Limb (tissue), 2 donors: ENCODE data around the gene DMBX1.

Experiments used
- DNase-seq, 2 donors: peaks; one replicate each; pipeline ENCODE4 v3.0.0-alpha.2; 2016; ENCODE audit errors: extremely low spot score in 2 of 2

DMBX1 gene

DNA sequence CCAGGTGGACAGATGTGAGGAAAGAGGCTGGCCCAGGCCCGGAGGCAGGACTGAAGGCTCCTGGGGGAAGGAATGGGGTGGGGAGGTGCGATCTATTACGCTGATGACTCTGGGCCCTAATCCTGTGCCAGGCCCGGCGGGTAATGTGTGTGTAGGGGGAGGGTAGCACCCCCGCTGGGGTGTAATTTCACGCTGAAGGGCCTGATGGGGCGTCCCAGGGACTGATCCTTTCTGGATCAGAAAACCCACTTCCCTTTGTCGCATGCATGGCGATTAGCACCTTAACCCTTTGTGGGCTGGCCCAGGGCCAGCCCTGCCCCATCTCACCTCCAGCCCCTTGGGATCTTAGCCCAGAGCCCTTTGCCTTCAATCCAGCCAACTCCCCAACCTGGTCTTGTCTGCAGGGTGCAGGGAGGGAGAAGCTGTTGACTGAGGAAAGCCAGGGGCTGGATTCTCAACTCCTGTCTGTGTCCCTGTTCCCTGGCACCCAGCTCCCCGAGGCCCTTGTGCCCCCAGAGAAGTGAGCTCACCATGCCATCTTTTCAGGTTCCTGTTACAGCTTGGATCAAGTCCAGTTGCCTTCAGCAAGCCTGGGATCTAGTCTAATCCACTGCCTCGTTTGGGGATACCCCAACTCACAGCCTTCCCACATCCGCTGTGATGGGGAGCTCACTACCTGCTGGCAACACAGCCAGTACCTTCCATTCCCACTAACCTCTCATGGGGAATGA lies 35.8 kb downstream of the DMBX1 start:
- DNase-seq: no peak

GRCh38 chr1:46526013-46526690 lies 36.5 kb downstream of the DMBX1 start:
- DNase-seq: no peak

DNA sequence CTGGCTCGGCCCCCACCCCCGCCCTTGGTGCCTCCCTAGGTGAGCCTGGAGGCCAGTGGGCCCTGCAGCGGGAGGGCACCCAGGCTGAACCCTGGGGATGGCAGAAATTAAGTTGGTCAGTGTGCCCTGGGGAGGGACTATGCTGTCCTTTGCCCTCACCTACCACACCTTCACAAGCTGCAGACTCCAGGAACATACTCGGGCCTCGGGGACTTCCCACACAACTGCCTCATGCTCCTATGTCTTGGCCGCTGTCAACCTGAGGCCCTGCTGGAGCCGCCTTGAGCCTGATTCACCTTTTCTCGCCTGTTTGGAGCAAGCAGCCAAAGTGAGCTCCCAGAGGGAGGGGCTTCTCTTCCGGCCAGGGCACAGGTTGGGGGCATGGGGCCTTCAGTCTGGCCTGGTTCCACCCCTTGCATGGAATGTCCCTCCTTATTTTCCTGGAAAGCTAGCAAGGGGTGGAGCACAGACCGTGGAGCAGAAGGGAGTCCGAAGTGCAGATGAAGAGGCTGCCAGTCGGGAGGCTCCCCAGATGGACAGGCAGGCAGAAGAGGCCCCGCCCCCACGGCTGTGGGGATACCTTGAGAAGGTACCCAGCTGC lies 37.2 kb downstream of the DMBX1 start:
- no peak for DNase-seq

DNA sequence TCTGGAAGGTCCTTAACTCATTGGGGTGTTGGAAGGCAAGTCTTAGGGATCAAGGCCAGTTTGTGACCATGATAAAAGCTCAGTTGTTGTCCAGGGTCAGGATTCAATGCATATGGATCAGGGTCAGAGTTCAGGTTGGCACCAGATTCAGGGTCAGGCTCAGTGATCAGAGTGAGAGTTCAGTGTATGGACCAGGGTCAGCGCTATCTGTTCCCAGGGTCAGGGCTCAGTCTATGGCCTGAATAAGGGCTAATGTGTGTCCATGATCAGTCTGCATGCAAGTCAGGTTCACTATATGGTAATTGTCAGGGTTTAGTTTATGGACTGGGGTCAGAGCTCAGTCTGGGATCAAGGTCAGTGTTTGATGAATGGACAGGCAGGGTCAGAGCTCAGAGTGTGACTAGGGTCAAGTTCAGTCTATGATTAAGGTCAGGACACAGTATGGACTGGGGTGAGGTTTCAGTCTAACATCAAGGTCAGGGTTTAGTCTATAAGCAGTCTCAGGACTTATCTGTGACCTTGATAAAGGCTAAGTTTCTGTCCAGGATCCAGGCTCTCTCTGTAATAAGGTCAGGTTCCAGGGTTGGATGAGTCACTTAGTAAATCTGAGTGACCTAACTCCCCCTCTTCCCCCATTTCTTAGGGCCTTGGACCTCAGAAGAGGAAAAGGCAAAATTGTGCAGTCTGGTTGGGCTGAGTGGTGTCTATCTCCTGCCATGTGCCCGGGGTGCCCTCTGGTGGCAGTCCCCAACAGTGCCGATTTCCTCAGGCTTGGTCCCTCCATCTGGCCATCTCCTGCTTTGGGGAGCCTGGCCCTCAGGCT lies 38.0 kb downstream of the DMBX1 start:
- peak; percentile 49 to 88 for DNase-seq

DNA sequence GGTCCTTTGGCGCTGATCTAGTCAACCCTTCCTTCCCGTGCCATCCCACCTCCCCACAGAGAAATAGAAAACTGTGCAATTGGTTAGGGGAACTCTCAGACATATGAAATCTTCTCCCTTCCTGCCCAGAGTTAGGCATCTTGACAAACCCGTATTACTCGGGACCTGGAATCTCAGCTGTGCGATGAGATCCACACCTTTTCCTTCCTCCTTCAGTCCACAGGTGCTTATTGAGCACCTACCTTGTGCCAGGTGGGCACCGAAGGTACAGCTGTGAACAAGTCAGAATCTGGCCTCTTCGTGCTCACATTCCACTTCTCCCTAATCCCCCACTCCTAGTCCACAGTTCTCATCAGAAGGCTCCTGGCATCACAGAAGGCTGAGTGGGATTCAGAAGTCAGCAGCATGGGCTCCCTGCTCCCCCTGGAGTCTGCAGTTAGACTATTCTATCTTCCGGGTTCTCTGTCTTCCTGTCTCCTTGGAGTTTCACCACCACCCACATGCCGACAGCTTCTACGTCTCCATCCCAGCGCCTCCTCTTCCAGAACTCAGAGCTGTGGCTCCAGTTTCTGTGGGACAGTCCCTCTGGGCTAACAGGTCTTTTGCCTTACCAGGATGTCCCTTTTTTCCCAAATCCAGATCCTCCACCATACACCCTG lies 38.8 kb downstream of the DMBX1 start:
- DNase-seq: no peak

- no peak for DNase-seq
These were observed 39.5 kb downstream of the DMBX1 start for GRCh38 chr1:46529031-46529630.

GRCh38 chr1:46530311-46530710 lies 40.7 kb downstream of the DMBX1 start:
- DNase-seq: no peak

- DNase-seq: no peak
These were observed 41.3 kb downstream of the DMBX1 start for GRCh38 chr1:46530791-46531409.

DNA sequence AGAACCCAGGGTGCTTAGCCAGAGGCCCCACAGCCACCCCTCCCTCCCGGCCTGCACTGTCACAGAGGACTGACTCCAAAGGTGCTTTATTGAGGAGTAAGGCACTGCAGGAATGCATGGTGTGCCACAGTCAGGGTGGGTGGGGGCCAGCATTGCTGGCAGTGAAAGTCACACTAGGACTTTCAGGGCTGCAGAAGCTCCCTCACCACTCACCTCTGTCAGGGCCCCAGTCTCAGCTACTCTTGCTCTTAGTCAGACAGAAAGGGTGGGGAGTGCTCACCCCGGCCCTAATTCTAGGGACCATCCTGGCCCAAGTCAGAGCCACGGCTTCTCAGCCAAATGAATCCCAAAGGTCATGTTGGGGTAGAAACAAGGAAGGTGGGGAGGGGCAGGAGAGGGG lies 42.5 kb downstream of the DMBX1 start:
- no peak for DNase-seq

- DNase-seq: peak; percentile 54 to 85
These were observed 43.0 kb downstream of the DMBX1 start for GRCh38 chr1:46532498-46533178.

DNA sequence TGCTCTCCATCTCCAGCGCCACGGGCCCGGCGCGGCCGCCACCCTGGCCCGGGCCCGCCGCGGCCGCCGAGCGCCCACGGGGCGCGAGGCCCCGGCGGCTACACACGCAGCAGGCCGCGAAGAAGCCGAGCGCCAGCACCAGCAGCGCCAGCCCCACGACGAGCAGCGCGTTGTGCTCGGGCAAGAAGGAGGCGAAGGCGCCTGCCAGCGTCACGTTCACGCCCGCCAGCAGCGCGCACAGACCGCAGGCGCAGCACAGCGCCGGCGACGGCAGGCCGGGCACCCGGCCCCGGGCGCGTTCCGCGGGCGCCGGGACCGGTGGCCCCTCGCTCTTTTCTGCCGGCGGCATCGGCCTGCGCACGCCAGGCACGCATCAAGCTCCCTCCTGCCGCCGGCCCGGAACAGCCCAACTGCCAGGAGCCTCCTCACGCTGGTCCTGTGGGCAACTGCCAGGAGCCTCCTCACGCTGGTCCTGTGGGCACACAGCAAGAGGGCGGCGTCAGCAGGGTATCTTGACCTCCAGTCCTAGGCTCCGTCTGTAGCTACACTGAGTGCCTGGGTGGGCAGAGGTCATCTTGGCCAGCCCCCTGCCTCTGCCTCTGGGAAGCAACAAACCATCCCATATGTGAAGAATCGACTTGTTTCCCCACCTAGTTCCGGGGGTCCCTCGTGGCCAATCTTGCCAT lies 43.7 kb downstream of the DMBX1 start:
- peak; percentile 38 to 72 for DNase-seq

DNA sequence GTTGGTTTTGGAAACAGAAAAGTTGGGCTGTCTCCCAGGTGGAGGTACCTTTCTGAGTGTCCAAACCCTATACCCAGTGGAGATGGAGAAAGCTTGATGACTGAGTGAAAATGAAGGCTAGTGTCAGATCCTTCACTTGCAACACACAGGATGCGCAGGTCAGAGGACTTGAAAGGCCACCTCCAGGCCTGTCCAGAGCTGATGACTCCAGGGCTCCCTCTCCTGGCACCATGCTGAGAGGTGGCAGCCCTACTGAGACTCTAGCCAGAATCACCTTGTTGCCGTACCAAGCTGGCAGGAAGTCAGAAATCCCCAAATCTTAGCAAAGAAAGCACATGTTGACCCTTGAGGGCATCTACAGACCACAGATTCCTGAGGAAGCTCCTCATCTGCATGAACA lies 45.4 kb downstream of the DMBX1 start:
- DNase-seq: no peak

DNA sequence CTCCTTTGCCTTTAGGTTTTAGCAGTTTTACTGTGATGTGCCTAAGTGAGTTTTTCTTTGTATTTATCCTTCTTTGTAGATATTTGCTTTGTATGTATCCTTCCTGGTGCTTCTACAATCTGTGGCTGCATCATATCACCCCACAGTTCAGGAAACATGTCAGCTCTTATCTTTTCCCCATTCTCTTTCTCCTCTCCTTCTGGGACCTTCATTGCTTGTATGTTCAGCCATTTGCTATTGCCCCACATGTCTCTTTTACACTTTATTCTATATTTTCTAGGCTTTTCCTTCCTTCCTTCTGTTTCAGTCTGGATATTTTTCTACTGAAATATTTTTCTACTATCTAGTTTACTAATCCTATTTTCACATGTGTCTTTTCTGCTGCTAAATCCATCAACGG lies 46.9 kb downstream of the DMBX1 start:
- DNase-seq: no peak

DNA sequence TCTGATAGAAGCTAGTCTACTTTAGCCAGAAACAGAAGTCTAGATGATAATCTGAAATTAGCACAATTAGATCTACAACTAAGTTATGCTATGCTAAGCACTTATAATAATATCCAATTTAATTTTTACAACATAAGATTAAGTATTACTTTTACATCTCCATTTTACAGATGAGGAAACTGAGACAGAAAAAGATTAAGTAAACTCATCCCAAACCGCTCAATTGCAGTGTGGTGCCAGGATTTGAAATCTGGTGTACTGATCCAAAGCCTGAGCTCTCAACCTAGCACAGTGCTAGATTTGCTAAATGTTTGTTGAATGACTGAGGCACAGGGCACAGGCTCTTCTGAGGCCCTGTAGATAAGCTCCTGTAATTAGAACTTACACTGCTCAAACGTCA lies 48.0 kb downstream of the DMBX1 start:
- no peak for DNase-seq

DNA sequence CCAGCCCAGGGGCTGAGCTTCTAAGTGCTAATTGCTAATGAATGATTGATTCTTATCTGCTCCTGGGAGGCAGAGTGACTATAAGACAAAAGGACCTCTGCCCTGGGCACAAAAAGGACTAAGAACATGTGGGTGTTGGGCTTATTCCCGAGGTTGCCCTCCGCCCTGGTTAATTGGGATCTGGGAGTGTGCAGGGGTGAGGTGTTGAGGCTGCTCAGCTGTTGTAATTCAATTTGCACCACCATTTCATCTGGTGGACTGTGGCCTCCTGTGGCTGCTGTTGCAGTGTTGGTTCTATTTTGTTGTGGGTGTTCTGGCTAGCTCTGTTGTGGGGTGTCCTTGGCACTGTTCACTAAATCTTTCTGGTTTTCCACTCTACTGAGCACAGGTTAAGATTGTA lies 48.5 kb downstream of the DMBX1 start:
- no peak for DNase-seq
